Activated CD4-positive, alpha-beta T cell treated with anti-CD3 and anti-CD28 coated beads, Interleukin-10, Interleukin-2, amounts not matched to agents 100 ng/mL and 50 ng/mL, durations not matched to agents 16 hours and 8 hours (primary cell): ENCODE measurements around the gene NRROS.

Experiments
- DNase-seq: peaks from one replicate; pipeline ENCODE4 v3.0.0-alpha.2; 2020

The NRROS gene

GRCh38 chr3:196689941-196690660, 50.6 kb downstream of the NRROS start:
- DNase-seq = no peak

GRCh38 chr3:196691386-196691785, 51.9 kb downstream of the NRROS start:
- DNase-seq = no peak

GRCh38 chr3:196694202-196694638, 54.7 kb downstream of the NRROS start:
- DNase-seq = peak; percentile 15

- DNase-seq = no peak
Observed at GRCh38 chr3:196694941-196695848, 55.7 kb downstream of the NRROS start.

DNA sequence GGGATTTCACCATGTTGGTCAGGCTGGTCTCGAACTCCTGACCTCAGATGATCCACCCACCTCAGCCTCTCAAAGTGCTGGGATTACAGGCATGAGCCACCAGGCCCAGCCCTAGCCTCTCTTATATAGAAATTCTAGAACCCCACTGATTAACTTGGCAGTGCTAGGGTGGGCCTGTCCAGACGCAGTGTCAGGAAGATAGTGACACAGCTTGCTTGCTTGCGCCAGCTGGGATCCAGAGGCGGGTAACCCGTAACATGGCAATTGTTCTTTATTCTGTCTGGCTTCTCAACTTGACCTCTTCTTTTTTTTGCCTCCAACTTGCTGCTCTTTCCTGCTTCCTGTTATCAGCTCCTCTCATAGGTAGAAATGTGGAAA, 56.3 kb downstream of the NRROS start:
- no peak for DNase-seq

DNA sequence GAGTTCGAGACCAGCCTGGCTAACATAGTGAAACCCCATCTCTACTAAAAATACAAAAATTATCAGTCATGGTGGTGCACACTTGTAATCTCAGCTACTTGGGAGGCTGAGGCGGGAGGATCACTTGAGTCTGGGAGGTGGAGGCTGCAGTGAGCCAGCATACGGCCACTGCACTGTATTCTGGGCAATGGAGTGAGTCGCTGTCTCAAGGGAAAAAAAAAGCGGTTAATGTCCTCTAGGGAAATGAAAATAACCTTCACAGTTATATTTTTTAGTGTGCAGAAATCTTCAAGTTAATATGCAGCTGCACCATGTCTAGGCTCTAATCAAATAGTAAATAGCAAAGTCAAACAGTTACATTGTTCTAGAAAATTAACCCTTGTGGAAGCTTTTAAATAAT, 57.8 kb downstream of the NRROS start:
- no peak for DNase-seq

DNA sequence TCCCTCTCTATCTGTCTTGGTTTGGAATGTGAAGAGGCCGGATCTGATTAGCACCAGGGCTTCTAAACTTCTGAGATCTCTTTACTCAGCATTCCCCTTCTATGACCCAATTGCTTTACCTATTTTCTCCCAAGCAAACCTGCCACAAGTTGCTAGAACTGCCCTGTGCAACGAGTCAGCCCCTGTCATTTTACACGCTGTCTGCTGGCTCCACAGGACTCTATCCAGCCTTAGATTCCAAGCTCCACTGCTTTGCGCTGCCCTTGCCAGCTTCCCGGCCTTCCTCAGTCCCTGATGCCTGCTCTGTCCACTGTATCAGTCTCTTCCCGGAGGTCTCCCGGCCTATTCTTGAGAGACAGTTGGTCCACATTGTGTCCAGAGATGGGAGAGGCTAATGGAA, 60.3 kb downstream of the NRROS start:
- no peak for DNase-seq

DNA sequence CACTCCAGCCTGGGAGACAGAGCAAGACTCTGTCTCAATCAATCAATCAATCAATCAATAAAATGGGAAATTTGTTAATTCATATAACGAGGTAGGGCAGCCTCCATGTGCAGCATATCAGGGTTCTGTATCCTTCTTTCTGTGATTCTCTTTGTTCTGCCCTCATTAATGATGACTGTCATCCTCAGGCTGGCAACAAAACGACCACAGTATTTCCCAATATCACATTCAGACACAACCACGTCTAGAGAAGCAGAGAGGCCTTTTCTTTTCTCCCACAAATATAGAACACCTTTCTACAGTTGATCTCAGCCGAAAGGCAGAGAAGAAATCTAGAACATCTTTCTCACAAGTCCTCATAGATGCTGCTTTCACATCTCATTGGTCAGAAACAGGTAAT, 61.3 kb downstream of the NRROS start:
- DNase-seq = no peak

- DNase-seq = no peak
Observed at GRCh38 chr3:196706327-196706726, 66.8 kb downstream of the NRROS start.

DNA sequence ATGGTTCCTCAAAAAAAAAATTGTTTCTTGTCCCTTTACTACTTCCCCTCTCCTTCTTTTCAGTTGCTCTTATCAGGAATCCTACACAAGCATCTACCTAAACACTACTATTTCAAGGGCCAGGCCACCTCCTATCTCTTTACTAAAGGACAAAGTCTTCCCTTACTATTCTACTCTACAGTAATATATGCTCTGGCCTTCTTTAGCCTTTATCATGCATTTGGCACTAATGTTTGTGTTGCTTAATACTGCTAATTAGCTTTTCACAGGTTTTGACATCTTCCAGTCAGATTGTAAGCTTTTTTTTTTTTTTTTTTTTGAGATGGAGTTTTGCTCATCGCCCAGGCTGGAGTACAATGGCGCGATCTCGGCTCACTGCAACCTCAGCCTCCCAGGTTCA, 67.2 kb downstream of the NRROS start:
- no peak for DNase-seq

- no peak for DNase-seq
Observed at GRCh38 chr3:196707566-196707965, 68.1 kb downstream of the NRROS start.

DNA sequence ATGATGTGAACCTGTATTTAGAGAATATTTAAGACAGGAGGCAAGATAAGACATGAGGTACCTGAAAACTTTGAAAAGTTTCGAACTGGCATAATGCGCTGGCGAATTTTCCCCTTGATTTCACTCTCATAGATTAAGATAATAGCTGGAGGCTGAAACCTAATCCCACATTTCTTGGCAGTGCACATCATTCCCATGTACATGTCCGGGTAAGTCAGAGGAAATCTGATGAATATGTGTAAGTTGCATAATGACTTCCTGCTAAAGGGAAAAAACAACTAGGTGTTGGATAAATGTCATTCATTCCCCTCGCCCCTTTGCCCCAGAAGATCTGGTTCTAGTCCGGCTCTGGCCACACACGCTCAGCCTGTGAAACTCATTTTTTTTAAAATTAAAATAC, 69.0 kb downstream of the NRROS start:
- no peak for DNase-seq
